Lower lobe of right lung (tissue), 2 donors: ENCODE data around the gene ERCC1. TPM values are rescaled to one million over a fixed set of nuclear protein-coding genes. Genes with fewer than 3 reads are reported as not detected.
"Not testable (repeated sequence)": the region's sequence is repeated elsewhere in the genome, so short reads cannot be mapped to it uniquely, and the experiment has no call there.

Experiments
- ATAC-seq, 2 donors: fragments of 200-7000 bp; cut with Tn5 transposase; one replicate each; pipeline ENCODE4 v1.9.1; 2020 to 2022; ENCODE audit warnings: mild to moderate bottlenecking in 2 of 2, moderate library complexity in 2 of 2
- DNase-seq: peaks from one replicate; pipeline ENCODE4 v3.0.0-alpha.2; 2020
- H3K27ac ChIP-seq: fragments of 200-600 bp; one replicate; pipeline ENCODE4 v1.8.0; 2022
- H3K27me3 ChIP-seq: fragments of 200-600 bp; one replicate; pipeline ENCODE4 v1.8.0; 2022; ENCODE audit warnings: low read depth
- H3K36me3 ChIP-seq: fragments of 200-600 bp; one replicate; pipeline ENCODE4 v1.8.0; 2022; ENCODE audit warnings: mild to moderate bottlenecking
- H3K4me1 ChIP-seq: fragments of 200-600 bp; one replicate; pipeline ENCODE4 v1.8.0; 2022
- H3K4me3 ChIP-seq: fragments of 200-600 bp; one replicate; pipeline ENCODE4 v1.8.0; 2022; ENCODE audit warnings: mild to moderate bottlenecking
- H3K9me3 ChIP-seq: fragments of 200-600 bp; one replicate; pipeline ENCODE4 v1.8.0; 2022
- CTCF ChIP-seq: fragments of 200-600 bp; IDR thresholded peaks from one replicate; pipeline ENCODE4 v1.8.0; 2022; ENCODE audit warnings: antibody characterized with exemption, mild to moderate bottlenecking
- intact Hi-C: fragments of 100-400 bp; cut with DNase I; formaldehyde crosslinking; loops from one replicate; pipeline ENCODE4 v1.11.0; 2022
- total RNA-seq: library from RNA; stranded (reverse); fragmentation: NEBNext Ultra II Directional; extraction: Animal tissue kit (Norgen Biotek cat#: 25700); gene quantifications from one replicate; pipeline ENCODE4 v1.2.1, GENCODE V29; 2021
- donor health status: DM: no; HTN: yes; CAD: no; lungs with severe emphysema.

ERCC1 gene
- total RNA-seq, 1 donor from 2014 or later, result 41.6 TPM

GRCh38 chr19:45419895-45420294 lies 3.8 kb downstream of the ERCC1 start:
- no peak for DNase-seq
- no peaks in the 10 kb centered on the region for H3K9me3 ChIP-seq
- no peak overlapping the region for H3K4me3 ChIP-seq
- H3K4me1 ChIP-seq, result peaks cover 35% of the 10 kb centered on the region
- no peaks in the 10 kb centered on the region for H3K27me3 ChIP-seq
- H3K36me3 ChIP-seq, result peaks cover 58% of the 10 kb centered on the region
- ATAC-seq, result no peak
- no peak for TF ChIP-seq CTCF
- intact Hi-C loops, result no loop called here
- no peak overlapping the region for H3K27ac ChIP-seq

GRCh38 chr19:45419396-45419795 lies 4.3 kb downstream of the ERCC1 start:
- TF ChIP-seq CTCF, result no peak
- DNase-seq (no peak), ATAC-seq (peak in 1 of 2 donors; percentile 29)
- Histone ChIP-seq H3K27me3 (no peaks in the 10 kb centered on the region), H3K27ac (peak overlapping the region; percentile 32), H3K9me3 (no peaks in the 10 kb centered on the region), H3K4me1 (peaks cover 30% of the 10 kb centered on the region), H3K36me3 (peaks cover 63% of the 10 kb centered on the region), H3K4me3 (no peak overlapping the region)
- intact Hi-C loops, result no loop called here

- DNase-seq, result no peak
- H3K27me3 ChIP-seq, result no peaks in the 10 kb centered on the region
- H3K9me3 ChIP-seq, result no peaks in the 10 kb centered on the region
- no peak overlapping the region for H3K4me3 ChIP-seq
- ATAC-seq, result no peak
- peak overlapping the region; percentile 32 for H3K27ac ChIP-seq
- H3K36me3 ChIP-seq, result peaks cover 69% of the 10 kb centered on the region
- no peak for TF ChIP-seq CTCF
- H3K4me1 ChIP-seq, result peaks cover 26% of the 10 kb centered on the region
- intact Hi-C loops, result no loop called here
Measured at GRCh38 chr19:45418802-45419201, 4.9 kb downstream of the ERCC1 start.

DNA sequence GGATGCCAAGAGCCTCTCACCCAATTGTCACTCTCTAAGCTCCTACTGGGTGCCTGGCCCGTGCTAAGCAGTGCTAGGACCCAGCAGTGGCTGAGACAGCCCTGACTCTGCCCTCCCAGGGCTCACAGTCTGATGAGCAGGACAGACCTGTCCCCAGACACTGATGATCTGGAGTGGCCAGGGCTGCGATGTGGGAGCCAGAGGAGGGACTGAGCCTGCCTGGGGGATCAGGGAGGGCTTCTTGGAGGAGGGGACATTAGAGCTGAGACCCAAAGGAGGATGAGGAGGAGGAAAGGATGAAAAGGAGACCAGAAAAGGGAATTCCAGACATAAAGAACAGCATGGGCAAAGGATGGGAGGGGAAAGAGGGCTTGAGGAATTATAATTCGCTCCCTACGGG lies 6.6 kb downstream of the ERCC1 start:
- Histone ChIP-seq H3K27ac (no peak overlapping the region), H3K36me3 (peaks cover 86% of the 10 kb centered on the region), H3K9me3 (no peaks in the 10 kb centered on the region), H3K4me3 (no peak overlapping the region), H3K27me3 (no peaks in the 10 kb centered on the region), H3K4me1 (peaks cover 15% of the 10 kb centered on the region)
- TF ChIP-seq CTCF, result no peak
- ATAC-seq, result no peak
- DNase-seq, result no peak
- intact Hi-C loops, result no loop called here

GRCh38 chr19:45414468-45414867 lies 9.2 kb downstream of the ERCC1 start:
- no peak for ATAC-seq
- TF ChIP-seq CTCF, result no peak
- Histone ChIP-seq H3K36me3 (peaks cover 76% of the 10 kb centered on the region), H3K27ac (no peak overlapping the region), H3K27me3 (no peaks in the 10 kb centered on the region), H3K4me1 (peaks cover 12% of the 10 kb centered on the region), H3K4me3 (no peak overlapping the region), H3K9me3 (no peaks in the 10 kb centered on the region)
- intact Hi-C loops, result no loop called here
- DNase-seq, result no peak

GRCh38 chr19:45413497-45413896 lies 10.2 kb downstream of the ERCC1 start:
- Histone ChIP-seq H3K27me3 (no peaks in the 10 kb centered on the region), H3K36me3 (peaks cover 67% of the 10 kb centered on the region), H3K4me3 (no peak overlapping the region), H3K9me3 (no peaks in the 10 kb centered on the region), H3K27ac (no peak overlapping the region), H3K4me1 (peaks cover 2% of the 10 kb centered on the region)
- TF ChIP-seq CTCF, result no peak
- intact Hi-C loops, result no loop called here
- ATAC-seq (no peak), DNase-seq (no peak)

DNA sequence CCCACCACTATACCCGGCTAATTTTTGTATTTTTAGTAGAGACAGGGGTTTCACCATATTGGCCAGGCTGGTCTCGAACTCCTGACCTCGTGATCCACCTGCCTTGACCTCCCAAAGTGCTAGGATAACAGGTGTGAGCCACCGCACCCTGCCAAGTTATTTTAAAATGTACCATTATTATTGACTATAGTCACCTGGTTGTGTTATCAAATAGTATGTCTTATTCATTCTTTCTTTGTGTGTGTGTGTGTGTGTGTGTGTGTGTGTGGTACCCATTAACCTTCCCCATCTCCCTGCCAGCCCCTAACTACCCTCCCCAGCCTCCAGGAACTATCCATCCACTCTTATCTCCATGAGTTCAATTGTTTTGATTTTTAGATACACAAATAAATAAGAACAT lies 13.4 kb downstream of the ERCC1 start:
- Histone ChIP-seq H3K36me3 (peaks cover 36% of the 10 kb centered on the region), H3K4me1 (peaks cover 13% of the 10 kb centered on the region)
- intact Hi-C loops, H3K27ac ChIP-seq, H3K4me3 ChIP-seq, H3K9me3 ChIP-seq, DNase-seq, ATAC-seq, H3K27me3 ChIP-seq: not testable (repeated sequence)
